ENCODE measurements around the gene ZCWPW1.
"Not testable (repeated sequence)": the region's sequence is repeated elsewhere in the genome, so short reads cannot be mapped to it uniquely, and the experiment has no call there.

ZCWPW1 gene

DNA sequence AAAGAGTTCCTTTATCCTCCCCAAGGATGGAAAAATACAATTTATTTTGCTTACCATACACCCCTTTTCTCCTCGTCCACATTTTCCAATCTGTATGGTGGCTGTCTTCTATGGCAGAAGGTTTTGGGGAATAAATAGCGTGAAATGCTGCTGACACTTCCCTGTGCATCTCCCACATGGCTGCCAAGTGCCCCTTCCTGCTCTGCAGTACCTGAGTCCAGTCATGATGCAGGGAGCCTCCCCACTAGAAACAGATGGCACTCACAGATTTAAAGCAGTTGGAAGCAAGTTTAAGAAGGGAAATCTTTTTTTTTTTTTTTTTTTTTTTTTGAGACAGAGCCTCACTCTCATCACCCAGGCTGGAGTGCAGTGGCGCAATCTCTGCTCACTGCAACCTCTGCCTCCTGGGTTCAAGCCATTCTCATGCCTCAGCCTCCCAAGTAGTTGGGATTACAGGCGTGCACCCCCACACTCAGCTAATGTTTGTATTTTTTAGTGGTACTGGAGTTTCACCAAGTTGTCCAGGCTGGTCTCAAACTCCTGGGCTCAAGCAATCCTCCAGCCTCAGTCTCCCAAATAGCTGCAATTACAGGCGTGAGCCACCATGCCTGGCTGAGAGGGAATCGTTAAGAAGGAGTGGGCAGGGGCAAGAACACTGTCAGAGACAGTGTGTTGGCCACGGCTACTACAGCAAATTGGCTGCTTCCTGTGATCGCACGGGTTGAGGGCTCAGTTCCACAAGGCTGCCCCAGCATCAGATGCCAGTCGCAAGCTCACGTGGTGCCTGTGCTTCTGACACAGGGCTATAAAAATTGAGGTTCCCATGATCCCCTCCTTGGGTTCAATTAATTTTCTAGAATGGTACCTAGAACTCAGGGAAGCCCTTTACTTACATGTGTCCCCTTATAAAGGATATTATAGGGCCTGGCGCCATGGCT, 60.6 kb downstream of the ZCWPW1 start:
- peak; percentile 49 for DNase-seq (ENCODE audit: low read depth)
- no peak overlapping the region for H3K4me3 ChIP-seq (ENCODE audit: low read depth, low read length)
- TF ChIP-seq, protein P1, sequence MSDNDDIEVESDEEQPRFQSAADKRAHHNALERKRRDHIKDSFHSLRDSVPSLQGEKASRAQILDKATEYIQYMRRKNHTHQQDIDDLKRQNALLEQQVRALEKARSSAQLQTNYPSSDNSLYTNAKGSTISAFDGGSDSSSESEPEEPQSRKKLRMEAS (IDR thresholded peaks at IDR 0.05; ENCODE audit: low read depth, low read length): no peak
- TF ChIP-seq POLR2A (IDR thresholded peaks at IDR 0.05; ENCODE audit: extremely low read depth, insufficient read length): peak; percentile 4

DNA sequence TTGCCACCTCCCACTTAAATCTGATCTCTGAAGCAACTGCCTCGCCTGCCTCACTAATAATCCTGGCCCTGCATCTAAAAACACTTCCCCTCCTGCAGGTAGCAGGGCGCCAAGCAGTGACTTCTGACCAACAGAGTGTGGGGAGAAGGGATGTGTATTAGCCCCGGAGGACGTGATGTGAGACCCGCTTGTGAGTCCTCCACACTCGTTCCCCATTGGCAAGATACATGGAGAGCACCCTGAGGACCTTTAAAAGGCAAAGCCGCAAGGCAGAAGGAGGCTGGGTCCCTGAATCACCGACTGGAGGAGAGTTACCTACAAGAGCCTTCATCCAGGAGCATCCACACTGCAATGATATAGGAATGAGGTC, 61.3 kb downstream of the ZCWPW1 start:
- no peak for DNase-seq (ENCODE audit: low read depth)
- no peak for TF ChIP-seq POLR2A (IDR thresholded peaks at IDR 0.05; ENCODE audit: extremely low read depth, insufficient read length)
- 0 out of 2 replicates have a peak, but pooled peaks have one; percentile 15 for TF ChIP-seq MYC (IDR thresholded peaks at IDR 0.05; ENCODE audit: low read depth, low read length)
- H3K4me3 ChIP-seq (ENCODE audit: low read depth, low read length): no peak overlapping the region

DNA sequence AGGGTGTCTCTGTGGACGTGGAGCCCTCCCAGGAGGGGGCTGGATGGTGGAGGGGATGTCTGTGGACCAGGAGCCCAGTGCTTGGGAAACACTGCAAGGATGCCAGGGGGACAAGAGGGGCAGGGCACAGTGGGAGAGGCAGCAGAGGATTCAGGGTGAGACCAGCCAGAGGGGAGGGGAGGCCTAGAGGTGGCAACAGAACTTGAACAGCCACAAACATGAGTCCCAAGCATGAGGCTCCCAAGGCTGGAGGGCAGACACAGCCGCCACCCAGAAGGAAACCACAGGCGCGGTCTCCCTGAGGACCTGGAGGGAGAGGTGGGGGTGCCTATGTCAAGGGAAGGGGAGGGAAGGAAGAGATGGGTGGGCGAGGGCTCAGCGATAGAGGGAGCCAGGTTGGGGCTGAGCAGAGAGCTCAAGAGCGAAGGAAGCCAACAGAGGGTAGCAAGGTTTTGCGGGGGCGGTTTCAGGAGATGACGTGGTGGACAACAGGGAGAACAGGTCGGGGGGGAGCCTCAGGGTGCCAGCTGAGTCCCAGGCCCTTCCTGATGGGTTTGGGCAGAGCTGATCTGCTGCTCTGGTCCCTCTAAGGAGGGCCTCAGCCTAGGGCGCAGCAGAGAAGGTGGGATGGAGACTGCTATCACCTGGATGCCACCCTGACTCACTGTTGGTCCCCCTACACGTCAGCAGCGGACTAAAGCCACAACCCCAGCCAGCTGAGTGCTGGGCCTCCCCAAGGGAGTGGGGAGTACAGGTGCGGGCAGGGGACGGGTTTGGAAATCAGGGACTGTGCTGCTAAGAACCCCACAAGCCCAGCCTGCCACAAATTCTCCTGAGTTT, 61.9 kb downstream of the ZCWPW1 start:
- peak; percentile 88 for DNase-seq (ENCODE audit: low read depth)
- no peak overlapping the region for H3K4me3 ChIP-seq (ENCODE audit: low read depth, low read length)
- no peak for TF ChIP-seq POLR2A (IDR thresholded peaks at IDR 0.05; ENCODE audit: extremely low read depth, insufficient read length)
- TF ChIP-seq MYC (IDR thresholded peaks at IDR 0.05; ENCODE audit: low read depth, low read length): 0 out of 2 replicates have a peak, but pooled peaks have one; percentile 7
- TF ChIP-seq, protein P1 (IDR thresholded peaks at IDR 0.05; ENCODE audit: low read depth, low read length): no peak
- TF ChIP-seq, protein P2, sequence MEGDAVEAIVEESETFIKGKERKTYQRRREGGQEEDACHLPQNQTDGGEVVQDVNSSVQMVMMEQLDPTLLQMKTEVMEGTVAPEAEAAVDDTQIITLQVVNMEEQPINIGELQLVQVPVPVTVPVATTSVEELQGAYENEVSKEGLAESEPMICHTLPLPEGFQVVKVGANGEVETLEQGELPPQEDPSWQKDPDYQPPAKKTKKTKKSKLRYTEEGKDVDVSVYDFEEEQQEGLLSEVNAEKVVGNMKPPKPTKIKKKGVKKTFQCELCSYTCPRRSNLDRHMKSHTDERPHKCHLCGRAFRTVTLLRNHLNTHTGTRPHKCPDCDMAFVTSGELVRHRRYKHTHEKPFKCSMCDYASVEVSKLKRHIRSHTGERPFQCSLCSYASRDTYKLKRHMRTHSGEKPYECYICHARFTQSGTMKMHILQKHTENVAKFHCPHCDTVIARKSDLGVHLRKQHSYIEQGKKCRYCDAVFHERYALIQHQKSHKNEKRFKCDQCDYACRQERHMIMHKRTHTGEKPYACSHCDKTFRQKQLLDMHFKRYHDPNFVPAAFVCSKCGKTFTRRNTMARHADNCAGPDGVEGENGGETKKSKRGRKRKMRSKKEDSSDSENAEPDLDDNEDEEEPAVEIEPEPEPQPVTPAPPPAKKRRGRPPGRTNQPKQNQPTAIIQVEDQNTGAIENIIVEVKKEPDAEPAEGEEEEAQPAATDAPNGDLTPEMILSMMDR (IDR thresholded peaks at IDR 0.05; ENCODE audit: low read depth, low read length): no peak

DNA sequence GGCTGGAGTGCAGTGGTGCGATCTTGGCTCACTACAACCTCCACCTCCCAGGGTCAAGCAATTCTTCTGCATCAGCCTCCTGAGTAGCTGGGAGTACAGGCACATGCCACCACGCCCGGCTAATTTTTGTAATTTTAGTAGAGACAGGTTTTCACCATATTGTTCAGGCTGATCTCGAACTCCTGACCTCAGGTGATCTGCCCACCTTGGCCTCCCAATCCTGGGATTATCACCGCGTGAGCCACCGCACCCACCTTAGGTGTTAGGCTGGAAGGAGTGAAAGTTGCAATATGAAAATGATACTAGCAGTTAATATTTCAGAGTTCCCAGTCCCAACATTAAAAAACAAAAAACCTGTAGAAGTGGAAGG, 62.5 kb downstream of the ZCWPW1 start:
- not testable (repeated sequence) for H3K4me3 ChIP-seq (ENCODE audit: low read depth, low read length); DNase-seq (ENCODE audit: low read depth)

DNA sequence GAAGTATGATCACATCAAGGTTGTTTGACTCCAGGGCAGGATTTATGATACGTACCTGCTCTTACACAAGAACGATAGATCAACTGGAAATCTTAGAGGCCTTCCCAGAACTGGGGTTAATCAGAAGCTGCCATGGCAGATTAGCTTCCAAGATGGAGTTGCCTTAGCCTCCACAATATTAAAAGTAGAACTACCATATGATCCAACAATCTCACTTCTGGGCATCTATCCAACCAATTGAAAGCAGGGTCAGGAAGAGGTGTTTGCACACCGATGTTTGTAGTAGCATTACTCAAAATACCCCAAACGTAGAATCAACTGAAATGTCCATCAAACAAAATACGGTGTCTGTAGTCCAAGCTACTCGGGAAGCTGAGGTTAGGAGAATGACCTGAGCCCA, 64.0 kb downstream of the ZCWPW1 start:
- DNase-seq (ENCODE audit: low read depth): no peak
- H3K4me3 ChIP-seq (ENCODE audit: low read depth, low read length): no peak overlapping the region
- no peak for TF ChIP-seq POLR2A (IDR thresholded peaks at IDR 0.05; ENCODE audit: extremely low read depth, insufficient read length)
- TF ChIP-seq, protein P2 (IDR thresholded peaks at IDR 0.05; ENCODE audit: low read depth, low read length): no peak
- TF ChIP-seq, protein P1 (IDR thresholded peaks at IDR 0.05; ENCODE audit: low read depth, low read length): no peak
- TF ChIP-seq MYC (IDR thresholded peaks at IDR 0.05; ENCODE audit: low read depth, low read length): no peak

DNA sequence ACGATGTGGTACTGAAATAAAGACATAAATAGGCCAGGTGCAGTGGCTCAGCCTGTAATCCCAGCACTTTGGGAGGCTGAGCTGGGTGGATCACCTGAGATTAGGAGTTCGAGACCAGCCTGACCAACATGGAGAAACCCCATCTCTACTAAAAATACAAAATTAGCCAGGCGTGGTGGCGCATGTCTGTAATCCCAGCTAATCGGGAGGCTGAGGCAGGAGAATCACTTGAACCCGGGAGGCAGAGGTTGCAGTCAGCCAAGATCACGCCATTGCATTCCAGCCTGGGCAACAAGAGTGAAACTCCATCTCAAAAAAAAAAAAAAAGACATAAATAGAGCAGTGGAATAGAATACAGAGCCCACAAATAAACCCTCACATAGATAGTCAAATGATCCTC, 64.7 kb downstream of the ZCWPW1 start:
- not testable (repeated sequence) for DNase-seq (ENCODE audit: low read depth); H3K4me3 ChIP-seq (ENCODE audit: low read depth, low read length)

DNA sequence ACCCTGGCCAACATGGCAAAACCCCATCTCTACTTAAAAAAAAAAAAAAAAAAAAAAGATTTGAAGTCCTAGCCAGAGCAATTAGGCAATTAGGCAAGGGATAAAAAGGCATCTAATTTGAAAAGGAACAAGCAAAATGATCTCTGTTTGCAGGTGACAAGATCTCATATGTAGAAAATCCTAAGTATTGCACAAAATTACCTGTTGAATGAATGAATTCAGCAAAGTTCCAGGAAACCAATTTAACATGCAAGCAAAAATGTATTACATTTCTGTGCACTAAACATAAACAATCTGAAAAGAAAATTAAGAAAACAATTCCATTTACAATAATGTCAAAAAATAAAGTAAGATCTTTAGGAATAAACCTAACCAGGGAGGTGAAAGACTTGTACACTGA, 65.4 kb downstream of the ZCWPW1 start:
- no peak for DNase-seq (ENCODE audit: low read depth)
- TF ChIP-seq, protein P2 (IDR thresholded peaks at IDR 0.05; ENCODE audit: low read depth, low read length): no peak
- TF ChIP-seq MYC (IDR thresholded peaks at IDR 0.05; ENCODE audit: low read depth, low read length) (no peak), POLR2A (IDR thresholded peaks at IDR 0.05; ENCODE audit: extremely low read depth, insufficient read length) (no peak)
- TF ChIP-seq, protein P1 (IDR thresholded peaks at IDR 0.05; ENCODE audit: low read depth, low read length): no peak
- H3K4me3 ChIP-seq (ENCODE audit: low read depth, low read length): no peak overlapping the region
